AG09309 (cell line): Measurements from ENCODE around the gene CTTNBP2NL.
"Not testable (repeated sequence)": the region's sequence is repeated elsewhere in the genome, so short reads cannot be mapped to it uniquely, and the experiment has no call there.

Experiments used
- DNase-seq: peaks from one replicate; pipeline ENCODE4 v3.0.0-alpha.2; 2010; ENCODE audit warnings: low read depth
- H3K4me3 ChIP-seq: 2 replicates; pipeline ENCODE4 v1.5.1; 2011; ENCODE audit warnings: mild to moderate bottlenecking, low read depth, low read length, moderate library complexity; ENCODE audit not compliant: control insufficient read depth
- CTCF ChIP-seq: IDR thresholded peaks from 2 replicates; pipeline ENCODE4 v1.5.1; 2011; ENCODE audit warnings: mild to moderate bottlenecking, low read depth, low read length, inconsistent platforms; ENCODE audit not compliant: insufficient read depth, control insufficient read depth; ENCODE audit errors: missing control alignments

Gene CTTNBP2NL

DNA sequence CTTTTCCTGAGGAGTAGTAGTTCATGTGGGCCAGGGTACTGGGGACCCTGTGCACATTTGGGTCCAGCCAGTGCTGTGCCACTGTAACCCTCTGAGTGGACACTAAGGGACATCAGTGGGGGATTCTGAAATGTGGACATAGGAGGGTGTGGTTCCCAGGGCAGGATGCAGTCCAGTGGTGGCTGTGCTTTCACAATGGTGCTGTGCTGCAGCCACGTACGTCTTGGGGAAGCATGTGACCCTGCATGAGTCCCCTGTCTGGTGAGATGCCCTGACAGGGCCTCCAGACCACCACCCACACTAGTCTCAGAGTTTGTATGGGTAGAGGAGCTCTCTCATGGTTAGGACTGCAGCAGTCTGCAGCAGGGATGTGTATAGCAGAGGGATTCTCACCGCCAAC lies 75.0 kb downstream of the CTTNBP2NL start:
- no peak for DNase-seq
- no peak for TF ChIP-seq CTCF
- no peak overlapping the region for H3K4me3 ChIP-seq

DNA sequence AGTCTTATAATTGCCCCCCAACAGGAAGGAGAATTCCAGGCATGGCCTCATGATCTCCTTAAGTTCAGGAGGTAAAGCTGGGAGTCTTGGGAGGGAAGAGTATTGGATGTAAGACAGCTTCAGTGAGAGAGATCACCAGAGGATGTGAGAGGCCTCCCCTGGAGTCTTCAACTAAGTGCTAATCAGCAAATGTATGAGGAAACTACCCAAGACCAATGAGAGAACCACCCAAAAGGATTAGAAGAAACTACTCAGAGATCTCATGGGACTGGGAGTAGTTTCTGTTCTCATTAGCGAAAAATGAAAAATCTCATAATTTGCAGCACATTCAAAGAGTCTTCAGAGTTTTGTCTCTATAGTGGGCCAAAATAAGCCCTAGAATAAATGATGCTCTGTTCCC lies 76.1 kb downstream of the CTTNBP2NL start:
- TF ChIP-seq CTCF, result no peak

GRCh38 chr1:112477550-112477949 lies 81.5 kb downstream of the CTTNBP2NL start:
- H3K4me3 ChIP-seq, result no peak overlapping the region
- no peak for DNase-seq
- TF ChIP-seq CTCF, result no peak

More for the DNA sequence above, 76.1 kb downstream of the CTTNBP2NL start:
- H3K4me3 ChIP-seq, result no peak overlapping the region
- no peak for DNase-seq

DNA sequence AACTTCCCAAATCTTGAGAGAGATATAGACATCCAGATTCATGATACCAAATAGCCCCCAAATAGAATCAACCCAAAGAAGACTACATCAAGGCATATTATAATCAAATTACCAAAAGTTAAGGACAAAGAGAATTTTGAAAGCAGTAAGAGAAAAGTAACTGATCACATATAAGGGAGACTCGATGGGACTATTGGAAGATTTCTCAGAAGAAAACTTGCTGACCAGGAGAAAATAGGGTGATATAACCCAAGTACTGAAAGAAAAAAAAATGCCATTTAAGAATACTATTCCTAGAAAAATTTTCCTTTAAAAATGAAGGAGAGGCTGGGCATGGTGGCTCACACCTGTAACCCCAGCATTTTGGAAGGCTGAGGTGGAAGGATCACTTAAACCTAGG lies 82.3 kb downstream of the CTTNBP2NL start:
- no peak for TF ChIP-seq CTCF
- DNase-seq, result no peak
- no peak overlapping the region for H3K4me3 ChIP-seq

DNA sequence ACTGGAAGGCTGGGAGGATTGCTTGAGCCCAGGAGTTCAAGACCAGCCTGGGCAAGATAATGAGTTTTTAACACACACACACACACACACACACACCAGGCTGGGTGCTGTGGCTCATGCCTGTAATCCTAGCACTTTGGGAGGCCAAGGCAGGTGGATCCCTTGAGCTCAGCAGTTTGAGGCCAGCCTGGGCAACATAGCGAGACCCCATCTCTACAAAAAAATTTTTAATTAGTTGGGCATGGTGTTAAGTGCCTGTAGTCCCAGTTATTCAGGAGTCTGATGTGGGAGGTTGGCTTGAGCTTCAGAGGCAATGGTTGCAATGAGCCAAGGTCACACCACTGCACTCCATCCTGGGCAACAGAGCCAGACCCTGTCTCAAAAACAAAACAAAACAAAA lies 90.0 kb downstream of the CTTNBP2NL start:
- not testable (repeated sequence) for H3K4me3 ChIP-seq, DNase-seq

GRCh38 chr1:112487686-112488085 lies 91.7 kb downstream of the CTTNBP2NL start:
- DNase-seq, result not testable (repeated sequence)

DNA sequence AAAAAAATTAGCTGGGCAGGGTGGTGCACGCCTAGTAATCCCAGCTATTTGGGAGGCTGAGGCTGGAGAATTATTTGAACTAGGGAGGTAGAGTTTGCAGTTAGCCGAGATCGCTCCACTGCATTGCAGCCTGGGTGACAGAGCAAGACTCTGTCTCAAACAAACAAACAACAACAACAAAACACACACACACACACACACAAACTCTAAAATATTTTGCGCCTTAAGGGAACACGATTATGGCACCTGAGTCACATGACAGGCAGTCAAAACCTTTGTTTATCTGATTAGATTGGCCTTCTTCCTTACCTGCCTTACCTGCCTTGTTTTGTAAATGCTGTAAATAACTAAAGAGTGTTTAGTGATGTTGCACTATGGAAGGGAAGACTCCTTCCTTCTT lies 92.1 kb downstream of the CTTNBP2NL start:
- TF ChIP-seq CTCF, result no peak
- H3K4me3 ChIP-seq, result no peak overlapping the region
- no peak for DNase-seq

More at GRCh38 chr1:112487686-112488085, 91.7 kb downstream of the CTTNBP2NL start:
- not testable (repeated sequence) for H3K4me3 ChIP-seq

DNA sequence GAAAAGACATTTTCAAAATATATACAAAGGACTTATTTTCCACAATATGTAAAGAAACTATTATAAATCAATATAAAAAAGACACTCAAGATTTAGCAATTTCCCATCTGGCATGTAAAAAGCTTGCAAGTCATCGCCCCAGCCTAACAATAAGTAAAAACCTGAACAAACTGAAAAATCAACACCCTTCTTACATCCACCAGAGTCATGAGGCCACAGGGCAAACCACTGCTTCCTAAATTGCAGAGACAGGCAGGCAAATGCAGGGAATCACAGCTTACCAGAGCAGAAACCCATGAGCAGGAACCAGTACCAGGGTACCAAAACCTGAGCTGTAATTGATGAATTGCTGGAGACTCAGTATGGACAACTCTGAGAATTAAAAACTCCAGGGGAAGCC lies 96.1 kb downstream of the CTTNBP2NL start:
- no peak overlapping the region for H3K4me3 ChIP-seq
- no peak for DNase-seq
- TF ChIP-seq CTCF, result no peak
